ENCODE results near the gene PRDM15.

PRDM15 gene

DNA sequence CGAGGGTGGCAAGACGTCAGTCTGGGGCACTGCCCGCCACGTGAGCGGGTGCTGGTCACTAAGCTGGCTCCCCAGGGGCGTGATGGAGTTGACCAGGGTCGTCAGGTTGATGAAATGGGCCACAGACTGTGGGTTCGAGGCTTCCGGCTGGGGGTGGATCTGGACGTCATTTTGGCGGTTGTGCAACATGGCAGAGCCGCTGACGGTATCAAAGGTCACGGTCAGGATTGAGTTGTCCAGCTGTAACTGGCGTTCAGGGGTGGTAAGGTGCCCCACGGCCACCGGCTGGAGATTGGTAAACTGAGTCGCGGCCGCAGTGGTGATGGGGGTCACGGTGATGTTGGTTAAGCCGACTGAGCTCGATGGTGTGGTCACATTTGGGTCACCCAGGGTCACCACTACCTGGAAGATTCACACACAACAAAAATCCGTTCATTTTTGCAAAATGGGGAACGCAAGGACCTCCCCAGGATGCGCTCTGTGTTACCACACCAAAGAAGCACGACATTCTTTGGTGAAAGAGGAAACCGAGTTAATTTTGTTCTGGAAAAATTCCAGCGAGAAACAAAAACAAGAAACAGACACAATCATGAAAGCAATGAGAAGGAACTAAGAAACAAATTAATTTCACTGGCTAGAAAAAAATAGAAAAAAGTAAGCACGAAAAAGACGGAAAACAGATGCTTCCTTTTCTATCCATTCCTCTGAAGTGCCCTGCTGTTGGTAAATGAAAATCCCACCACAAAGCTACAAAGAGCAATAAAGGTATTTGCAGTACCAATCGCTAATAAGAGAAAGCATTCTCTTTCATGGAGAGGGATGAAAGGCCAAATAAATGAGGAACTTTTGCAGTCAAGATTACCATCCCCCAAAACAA, 77.6 kb downstream of the PRDM15 start:
- Histone ChIP-seq H3K4me1 (ENCODE audit: control insufficient read depth in 2 of 2, insufficient read depth in 2 of 2, low read length in 2 of 2) (no peaks in the 10 kb centered on the region), H3K4me3 (ENCODE audit: low read length in 2 of 2) (no peak overlapping the region), H3K27me3 (ENCODE audit: control insufficient read depth in 2 of 2, insufficient read depth in 2 of 2, low read length in 2 of 2) (no peaks in the 10 kb centered on the region), H3K9ac (ENCODE audit: low read depth in 1 of 2, low read length in 2 of 2) (no peak overlapping the region), H3K9me3 (ENCODE audit: control insufficient read depth in 2 of 2, low read length in 2 of 2) (no peaks in the 10 kb centered on the region), H3K36me3 (ENCODE audit: control insufficient read depth in 2 of 2, insufficient read depth in 2 of 2, low read length in 2 of 2) (peaks cover 12 to 41% of the 10 kb centered on the region in 2 donors), H3K27ac (ENCODE audit: low read depth in 2 of 2, low read length in 2 of 2) (no peak overlapping the region)

DNA sequence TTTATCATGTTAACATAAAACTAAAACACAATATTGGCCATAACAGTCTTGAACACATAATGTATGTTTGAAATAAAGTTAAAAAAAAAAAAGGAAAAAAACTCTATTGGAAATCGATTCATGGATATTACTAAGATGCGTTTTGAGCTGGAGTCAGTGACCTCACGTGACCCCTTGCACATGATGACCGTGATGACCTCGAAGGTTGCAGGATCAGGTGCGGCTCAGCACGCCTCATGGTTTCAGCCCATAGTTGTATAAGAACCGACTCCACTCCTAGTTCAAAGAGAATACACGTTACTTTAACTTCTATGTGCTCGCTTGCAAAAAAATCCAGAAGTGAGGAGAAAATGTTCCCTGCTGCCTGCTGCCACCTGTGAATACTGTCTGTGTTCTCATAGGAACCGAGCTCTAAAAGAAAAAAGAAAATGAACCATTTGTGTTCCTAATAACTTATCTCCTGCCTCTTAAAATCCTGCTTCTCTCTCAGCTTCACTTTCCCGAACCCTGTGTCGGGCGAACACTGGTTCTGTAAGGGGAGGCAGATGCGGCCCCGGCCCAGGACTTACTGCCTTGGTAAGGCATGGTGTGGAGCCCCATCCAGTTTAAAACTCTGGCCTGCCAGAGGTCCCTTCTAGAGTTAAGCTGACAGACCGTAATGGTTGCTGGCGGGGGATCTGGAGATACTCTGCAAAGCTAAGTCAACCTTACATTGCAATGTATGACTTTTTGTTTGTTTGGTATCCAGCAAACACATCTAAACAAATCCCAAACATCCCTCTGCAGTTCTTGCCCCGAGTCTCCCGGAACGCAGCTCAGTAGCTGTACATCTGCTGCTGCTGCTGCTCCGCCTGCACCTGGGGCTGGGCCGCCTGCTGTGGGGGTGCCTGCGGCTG, 78.5 kb downstream of the PRDM15 start:
- H3K4me3 ChIP-seq (ENCODE audit: low read length in 2 of 2): no peak overlapping the region
- H3K36me3 ChIP-seq (ENCODE audit: control insufficient read depth in 2 of 2, insufficient read depth in 2 of 2, low read length in 2 of 2): peaks cover 12 to 41% of the 10 kb centered on the region in 2 donors
- no peak overlapping the region for H3K27ac ChIP-seq (ENCODE audit: low read depth in 2 of 2, low read length in 2 of 2)
- no peaks in the 10 kb centered on the region for H3K4me1 ChIP-seq (ENCODE audit: control insufficient read depth in 2 of 2, insufficient read depth in 2 of 2, low read length in 2 of 2)
- no peaks in the 10 kb centered on the region for H3K27me3 ChIP-seq (ENCODE audit: control insufficient read depth in 2 of 2, insufficient read depth in 2 of 2, low read length in 2 of 2)
- no peaks in the 10 kb centered on the region for H3K9me3 ChIP-seq (ENCODE audit: control insufficient read depth in 2 of 2, low read length in 2 of 2)
- no peak overlapping the region for H3K9ac ChIP-seq (ENCODE audit: low read depth in 1 of 2, low read length in 2 of 2)

DNA sequence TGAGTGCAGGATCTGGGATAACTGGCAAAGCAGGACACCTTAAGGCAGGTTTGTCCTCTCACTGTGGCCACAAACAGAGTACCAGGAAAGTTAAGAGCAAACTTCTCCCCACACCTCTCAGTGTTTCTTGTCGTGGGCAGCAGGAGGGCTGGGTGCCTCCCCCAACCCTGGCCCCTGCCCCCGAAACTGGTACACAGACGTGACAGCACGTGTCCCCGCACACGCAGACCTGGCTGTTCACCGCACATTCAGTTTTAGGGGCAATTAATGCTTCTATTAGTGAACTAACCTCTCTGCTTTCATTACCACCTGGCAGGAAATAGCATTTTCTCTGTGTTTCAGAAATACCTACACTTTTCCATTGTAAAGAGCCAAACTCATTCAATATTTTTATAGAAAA, 79.4 kb downstream of the PRDM15 start:
- H3K4me1 ChIP-seq (ENCODE audit: control insufficient read depth in 2 of 2, insufficient read depth in 2 of 2, low read length in 2 of 2): no peaks in the 10 kb centered on the region
- no peaks in the 10 kb centered on the region for H3K9me3 ChIP-seq (ENCODE audit: control insufficient read depth in 2 of 2, low read length in 2 of 2)
- no peak overlapping the region for H3K27ac ChIP-seq (ENCODE audit: low read depth in 2 of 2, low read length in 2 of 2)
- H3K27me3 ChIP-seq (ENCODE audit: control insufficient read depth in 2 of 2, insufficient read depth in 2 of 2, low read length in 2 of 2): no peaks in the 10 kb centered on the region
- H3K9ac ChIP-seq (ENCODE audit: low read depth in 1 of 2, low read length in 2 of 2): no peak overlapping the region
- peaks cover 12 to 41% of the 10 kb centered on the region in 2 donors for H3K36me3 ChIP-seq (ENCODE audit: control insufficient read depth in 2 of 2, insufficient read depth in 2 of 2, low read length in 2 of 2)
- H3K4me3 ChIP-seq (ENCODE audit: low read length in 2 of 2): no peak overlapping the region

DNA sequence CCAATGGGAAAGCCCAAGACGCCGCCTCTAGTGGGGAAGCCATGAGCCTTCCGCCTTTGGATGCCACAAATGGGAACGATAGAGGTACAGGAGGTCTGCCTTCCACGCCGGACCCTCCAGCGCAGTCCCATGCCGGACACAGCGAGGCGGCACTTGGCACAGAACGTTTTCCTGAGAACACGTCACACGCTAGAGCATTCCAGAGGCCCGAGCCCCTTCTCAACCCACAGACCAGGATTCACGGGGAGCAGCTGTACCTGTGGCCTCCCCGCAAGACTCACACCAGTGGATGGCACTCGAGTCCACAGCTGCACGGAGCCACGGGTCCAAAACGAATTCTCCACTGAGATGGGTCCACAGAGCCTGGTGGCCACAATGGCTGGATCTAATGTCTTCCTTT, 80.8 kb downstream of the PRDM15 start:
- Histone ChIP-seq H3K9ac (ENCODE audit: low read depth in 1 of 2, low read length in 2 of 2) (no peak overlapping the region), H3K27ac (ENCODE audit: low read depth in 2 of 2, low read length in 2 of 2) (no peak overlapping the region), H3K9me3 (ENCODE audit: control insufficient read depth in 2 of 2, low read length in 2 of 2) (no peaks in the 10 kb centered on the region), H3K4me3 (ENCODE audit: low read length in 2 of 2) (no peak overlapping the region), H3K4me1 (ENCODE audit: control insufficient read depth in 2 of 2, insufficient read depth in 2 of 2, low read length in 2 of 2) (no peaks in the 10 kb centered on the region), H3K36me3 (ENCODE audit: control insufficient read depth in 2 of 2, insufficient read depth in 2 of 2, low read length in 2 of 2) (peaks cover 12 to 41% of the 10 kb centered on the region in 2 donors), H3K27me3 (ENCODE audit: control insufficient read depth in 2 of 2, insufficient read depth in 2 of 2, low read length in 2 of 2) (no peaks in the 10 kb centered on the region)

DNA sequence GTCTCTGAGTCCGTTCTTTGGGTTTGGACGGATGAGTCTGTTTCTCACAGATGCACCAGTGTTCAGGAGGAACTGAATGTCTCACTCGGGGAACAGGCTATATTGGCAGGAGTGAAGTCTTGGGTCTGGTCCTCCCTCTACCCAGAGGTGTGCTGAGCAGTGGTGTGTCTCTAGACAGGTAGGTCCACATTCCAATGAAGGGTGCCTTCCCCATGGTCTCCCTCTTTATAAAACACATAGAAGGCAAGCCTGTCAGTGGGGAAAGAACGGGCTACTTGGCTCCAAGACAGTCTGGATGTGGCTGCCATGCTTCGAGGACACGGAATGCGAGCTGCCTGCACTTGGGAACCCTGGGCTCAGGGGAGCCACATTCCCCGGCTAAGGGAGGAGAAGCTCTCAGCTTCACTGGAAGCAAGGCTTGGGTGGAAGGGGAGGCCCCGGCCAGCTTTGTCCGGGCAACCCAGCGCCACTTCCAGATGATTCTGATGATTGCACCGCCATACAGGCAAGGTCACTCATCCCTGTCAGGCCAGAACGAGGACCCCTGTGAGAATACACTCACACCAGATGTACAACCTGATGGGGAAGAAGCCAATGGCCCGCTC, 82.6 kb downstream of the PRDM15 start:
- H3K27ac ChIP-seq (ENCODE audit: low read depth in 2 of 2, low read length in 2 of 2): no peak overlapping the region
- H3K36me3 ChIP-seq (ENCODE audit: control insufficient read depth in 2 of 2, insufficient read depth in 2 of 2, low read length in 2 of 2): peaks cover 5 to 30% of the 10 kb centered on the region in 2 donors
- H3K4me1 ChIP-seq (ENCODE audit: control insufficient read depth in 2 of 2, insufficient read depth in 2 of 2, low read length in 2 of 2): no peaks in the 10 kb centered on the region
- H3K9me3 ChIP-seq (ENCODE audit: control insufficient read depth in 2 of 2, low read length in 2 of 2): no peaks in the 10 kb centered on the region
- H3K27me3 ChIP-seq (ENCODE audit: control insufficient read depth in 2 of 2, insufficient read depth in 2 of 2, low read length in 2 of 2): no peaks in the 10 kb centered on the region
- H3K9ac ChIP-seq (ENCODE audit: low read depth in 1 of 2, low read length in 2 of 2): no peak overlapping the region
- H3K4me3 ChIP-seq (ENCODE audit: low read length in 2 of 2): no peak overlapping the region

DNA sequence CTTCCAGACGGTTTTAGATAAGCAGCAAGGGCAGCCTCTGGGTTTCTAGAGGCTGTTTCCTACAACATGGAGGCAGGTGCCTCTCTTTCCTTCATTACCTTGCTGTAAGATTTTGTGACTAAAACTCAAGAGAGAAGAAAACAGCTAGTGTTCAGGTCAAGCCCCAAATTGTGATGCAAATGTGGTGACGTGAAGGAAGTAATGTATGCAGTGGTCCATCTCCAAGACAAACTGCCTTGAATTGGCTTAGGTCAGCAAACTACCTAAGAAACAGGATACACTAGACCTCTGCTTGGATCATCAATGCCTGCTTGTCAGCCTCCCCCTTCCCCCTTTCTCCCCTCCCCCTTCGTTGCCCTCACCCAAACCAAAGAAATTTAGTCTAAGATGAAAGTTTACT, 83.4 kb downstream of the PRDM15 start:
- Histone ChIP-seq H3K4me3 (ENCODE audit: low read length in 2 of 2) (no peak overlapping the region), H3K27me3 (ENCODE audit: control insufficient read depth in 2 of 2, insufficient read depth in 2 of 2, low read length in 2 of 2) (peaks cover 0 to 3% of the 10 kb centered on the region in 2 donors), H3K9ac (ENCODE audit: low read depth in 1 of 2, low read length in 2 of 2) (no peak overlapping the region), H3K27ac (ENCODE audit: low read depth in 2 of 2, low read length in 2 of 2) (no peak overlapping the region), H3K9me3 (ENCODE audit: control insufficient read depth in 2 of 2, low read length in 2 of 2) (no peaks in the 10 kb centered on the region), H3K36me3 (ENCODE audit: control insufficient read depth in 2 of 2, insufficient read depth in 2 of 2, low read length in 2 of 2) (peaks cover 0 to 22% of the 10 kb centered on the region in 2 donors), H3K4me1 (ENCODE audit: control insufficient read depth in 2 of 2, insufficient read depth in 2 of 2, low read length in 2 of 2) (no peaks in the 10 kb centered on the region)

DNA sequence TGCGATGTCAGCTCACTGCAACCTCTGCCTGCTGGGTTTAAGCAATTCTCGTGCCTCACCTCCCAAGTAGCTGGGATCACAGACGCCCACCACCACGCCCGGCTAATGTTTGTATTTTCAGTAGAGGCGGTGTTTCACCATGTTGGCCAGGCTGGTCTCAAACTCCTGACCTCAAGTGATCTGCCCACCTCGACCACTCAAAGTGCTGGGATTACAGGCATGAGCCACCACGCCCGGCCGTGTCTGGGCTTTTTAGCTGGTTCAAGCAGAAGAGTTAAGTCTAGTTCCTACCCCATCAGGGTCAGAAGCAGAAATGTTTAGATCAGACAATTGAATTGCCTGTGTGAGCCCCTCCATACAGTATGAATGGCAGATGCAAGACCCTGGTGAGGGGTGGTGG, 84.5 kb downstream of the PRDM15 start:
- no peaks in the 10 kb centered on the region for H3K9me3 ChIP-seq (ENCODE audit: control insufficient read depth in 2 of 2, low read length in 2 of 2)
- H3K36me3 ChIP-seq (ENCODE audit: control insufficient read depth in 2 of 2, insufficient read depth in 2 of 2, low read length in 2 of 2): peaks cover 0 to 11% of the 10 kb centered on the region in 2 donors
- peaks cover 0 to 7% of the 10 kb centered on the region in 2 donors for H3K27me3 ChIP-seq (ENCODE audit: control insufficient read depth in 2 of 2, insufficient read depth in 2 of 2, low read length in 2 of 2)
- no peak overlapping the region for H3K9ac ChIP-seq (ENCODE audit: low read depth in 1 of 2, low read length in 2 of 2)
- H3K4me3 ChIP-seq (ENCODE audit: low read length in 2 of 2): no peak overlapping the region
- H3K27ac ChIP-seq (ENCODE audit: low read depth in 2 of 2, low read length in 2 of 2): no peak overlapping the region
- no peaks in the 10 kb centered on the region for H3K4me1 ChIP-seq (ENCODE audit: control insufficient read depth in 2 of 2, insufficient read depth in 2 of 2, low read length in 2 of 2)

DNA sequence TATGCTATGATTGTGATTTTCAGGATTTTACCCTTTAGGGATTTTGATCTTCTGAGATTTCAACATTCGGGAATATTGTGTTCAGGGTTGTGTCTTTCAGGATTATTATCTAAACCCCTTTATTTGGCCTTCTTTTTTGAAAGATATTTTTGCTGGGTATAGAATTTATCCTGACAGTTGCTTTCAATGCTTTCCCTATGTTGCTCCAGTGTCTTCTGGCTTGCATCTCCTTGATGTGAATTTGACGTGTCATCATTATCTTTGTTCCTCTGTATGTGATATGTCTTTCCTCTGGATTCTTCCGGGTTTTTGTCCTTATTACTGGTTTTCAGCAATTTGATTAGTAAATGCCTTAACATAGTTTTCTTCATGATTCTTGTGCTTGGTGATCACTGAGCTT, 86.4 kb downstream of the PRDM15 start:
- H3K9ac ChIP-seq (ENCODE audit: low read depth in 1 of 2, low read length in 2 of 2): no peak overlapping the region
- H3K9me3 ChIP-seq (ENCODE audit: control insufficient read depth in 2 of 2, low read length in 2 of 2): no peaks in the 10 kb centered on the region
- H3K36me3 ChIP-seq (ENCODE audit: control insufficient read depth in 2 of 2, insufficient read depth in 2 of 2, low read length in 2 of 2): no peaks in the 10 kb centered on the region
- peaks cover 11 to 13% of the 10 kb centered on the region in 2 donors for H3K27me3 ChIP-seq (ENCODE audit: control insufficient read depth in 2 of 2, insufficient read depth in 2 of 2, low read length in 2 of 2)
- no peak overlapping the region for H3K27ac ChIP-seq (ENCODE audit: low read depth in 2 of 2, low read length in 2 of 2)
- H3K4me3 ChIP-seq (ENCODE audit: low read length in 2 of 2): no peak overlapping the region
- no peaks in the 10 kb centered on the region for H3K4me1 ChIP-seq (ENCODE audit: control insufficient read depth in 2 of 2, insufficient read depth in 2 of 2, low read length in 2 of 2)

DNA sequence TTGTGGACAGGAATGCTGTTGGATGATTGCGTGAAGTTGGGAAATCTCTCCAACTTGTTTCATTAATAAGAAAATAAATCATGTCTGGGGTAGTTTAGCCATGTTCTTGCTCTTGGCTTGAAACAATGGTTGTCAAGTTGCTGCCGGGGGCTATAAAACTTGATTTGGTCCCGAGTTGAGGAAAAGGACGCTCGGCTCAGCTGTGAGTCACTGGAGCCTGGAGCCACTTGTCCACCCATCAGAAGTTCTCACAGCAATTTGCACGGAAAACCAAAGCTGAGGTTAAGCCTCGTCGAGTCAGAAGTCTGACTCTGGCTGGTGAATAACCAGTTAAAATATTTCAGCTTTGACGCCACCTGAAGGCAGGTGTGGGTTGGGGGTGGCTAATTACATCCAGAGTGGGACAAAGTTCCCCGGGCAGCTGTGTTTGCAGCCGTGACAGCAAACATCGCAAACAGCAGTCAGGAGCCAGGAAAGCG, 92.6 kb downstream of the PRDM15 start:
- peaks cover 36 to 50% of the 10 kb centered on the region in 2 donors for H3K27me3 ChIP-seq (ENCODE audit: control insufficient read depth in 2 of 2, insufficient read depth in 2 of 2, low read length in 2 of 2)

More for the DNA sequence above, 92.6 kb downstream of the PRDM15 start:
- Histone ChIP-seq H3K27ac (ENCODE audit: low read depth in 2 of 2, low read length in 2 of 2) (no peak overlapping the region), H3K9me3 (ENCODE audit: control insufficient read depth in 2 of 2, low read length in 2 of 2) (no peaks in the 10 kb centered on the region), H3K4me3 (ENCODE audit: low read length in 2 of 2) (no peak overlapping the region), H3K9ac (ENCODE audit: low read depth in 1 of 2, low read length in 2 of 2) (no peak overlapping the region), H3K4me1 (ENCODE audit: control insufficient read depth in 2 of 2, insufficient read depth in 2 of 2, low read length in 2 of 2) (peaks cover 10 to 15% of the 10 kb centered on the region in 2 donors), H3K36me3 (ENCODE audit: control insufficient read depth in 2 of 2, insufficient read depth in 2 of 2, low read length in 2 of 2) (no peaks in the 10 kb centered on the region)
